GM19238 (cell line): Measurements from ENCODE around the gene TMEM35B.
"Not testable (repeated sequence)": the region's sequence is repeated elsewhere in the genome, so short reads cannot be mapped to it uniquely, and the experiment has no call there.

Experiments used
- DNase-seq: peaks from one replicate; pipeline ENCODE4 v3.0.0; 2011; ENCODE audit warnings: low spot score; ENCODE audit not compliant: insufficient read length

The TMEM35B gene

DNA sequence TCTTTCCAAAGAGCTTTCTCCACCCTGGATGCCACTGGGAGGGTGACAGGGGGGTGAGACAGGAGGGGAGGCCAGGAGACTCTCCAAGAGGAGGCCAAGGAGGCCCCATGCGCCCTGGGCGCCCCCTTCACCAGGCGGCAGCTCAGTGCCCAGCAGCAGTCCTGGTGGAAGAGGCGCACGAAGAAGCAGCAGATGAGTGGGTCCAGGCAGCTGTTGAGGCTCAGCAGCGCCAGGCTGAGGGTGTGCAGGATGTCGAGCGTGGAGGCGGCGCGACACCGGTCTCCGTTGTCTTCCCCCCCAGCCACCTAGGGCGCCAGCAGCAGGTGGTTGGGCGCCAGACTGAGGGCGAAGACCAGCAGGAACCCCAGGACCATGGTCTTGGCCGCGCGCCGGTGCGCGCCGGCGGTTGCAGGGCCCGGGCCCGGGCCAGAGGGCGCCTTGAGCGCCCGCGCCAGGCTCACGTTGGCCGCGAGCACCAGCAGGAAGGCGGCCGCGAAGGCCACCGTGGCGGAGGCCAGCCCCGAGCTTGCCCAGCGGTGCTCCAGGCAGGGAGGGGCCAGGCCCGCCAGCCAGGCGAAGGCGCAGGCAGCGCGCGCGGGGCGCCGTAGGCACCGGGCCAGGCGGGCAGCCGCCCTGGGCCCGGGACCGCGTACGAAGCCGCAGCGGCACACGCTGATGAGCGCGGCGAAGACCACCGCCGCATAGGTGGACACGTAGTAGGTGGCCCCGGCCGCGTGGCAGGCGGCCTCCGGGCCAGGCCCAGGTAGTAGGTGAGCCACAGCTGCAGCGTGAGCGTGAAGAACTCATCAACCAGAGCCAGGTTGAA lies 8.6 kb downstream of the TMEM35B start:
- no peak for DNase-seq

DNA sequence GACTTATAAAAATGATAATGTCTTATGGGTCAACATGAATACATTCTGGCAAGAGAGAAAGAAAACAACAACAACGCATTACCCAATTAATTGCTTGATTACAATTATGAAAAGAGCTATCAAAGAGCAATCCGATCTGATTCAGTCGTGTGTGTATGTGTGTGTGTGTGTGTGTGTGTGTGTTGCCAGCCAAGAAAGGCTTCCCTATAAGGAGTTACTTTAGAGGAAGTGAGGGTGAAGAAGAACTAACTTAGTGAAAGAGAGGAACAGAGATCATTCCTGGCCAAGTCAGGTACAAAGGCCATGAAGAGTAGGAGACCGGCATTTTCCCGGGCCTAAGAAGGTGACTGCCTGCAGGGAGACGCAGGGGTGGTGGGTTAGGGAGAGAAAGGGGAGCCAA lies 9.4 kb downstream of the TMEM35B start:
- no peak for DNase-seq

- no peak for DNase-seq
These were observed 9.8 kb downstream of the TMEM35B start for GRCh38 chr1:34975338-34975737.

DNA sequence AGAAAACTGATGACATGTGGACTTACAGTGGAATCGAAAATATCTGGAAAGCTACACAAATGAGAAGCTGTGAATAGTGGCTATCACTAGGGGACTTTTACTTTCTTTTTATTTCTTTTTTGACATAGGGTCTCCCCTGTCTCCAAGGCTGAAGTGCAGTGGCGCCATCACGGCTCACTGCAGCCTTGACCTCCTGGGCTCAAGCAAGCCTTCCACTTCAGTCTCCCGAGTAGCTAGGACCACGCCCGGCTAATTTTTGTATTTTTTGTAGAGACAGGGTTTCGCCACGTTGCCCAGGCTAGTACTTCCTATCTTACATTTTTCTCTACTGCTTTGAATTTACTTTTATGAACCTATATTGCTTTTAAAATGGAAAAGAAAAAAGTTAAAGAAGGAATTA lies 10.5 kb downstream of the TMEM35B start:
- no peak for DNase-seq

- DNase-seq: no peak
These were observed 11.8 kb downstream of the TMEM35B start for GRCh38 chr1:34973326-34973725.

DNA sequence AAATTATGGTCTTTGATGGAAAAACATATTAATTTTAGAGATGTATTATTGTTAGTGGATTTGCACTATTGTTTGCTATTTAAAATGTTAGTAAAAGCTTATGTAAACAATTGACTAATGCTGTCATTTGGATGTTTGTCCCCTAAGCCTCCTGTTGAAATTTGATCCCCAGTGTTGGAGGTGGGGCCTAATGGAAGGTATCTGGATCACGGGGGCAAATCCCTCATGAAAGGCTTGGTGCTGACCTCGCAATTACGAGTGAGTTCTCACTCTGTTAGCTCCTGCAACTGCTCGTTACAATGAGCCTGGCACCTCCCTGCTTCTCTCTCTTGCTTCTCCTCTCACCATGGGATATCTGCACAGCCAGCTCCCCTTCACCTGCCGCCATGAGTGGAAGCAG lies 14.3 kb downstream of the TMEM35B start:
- no peak for DNase-seq

DNA sequence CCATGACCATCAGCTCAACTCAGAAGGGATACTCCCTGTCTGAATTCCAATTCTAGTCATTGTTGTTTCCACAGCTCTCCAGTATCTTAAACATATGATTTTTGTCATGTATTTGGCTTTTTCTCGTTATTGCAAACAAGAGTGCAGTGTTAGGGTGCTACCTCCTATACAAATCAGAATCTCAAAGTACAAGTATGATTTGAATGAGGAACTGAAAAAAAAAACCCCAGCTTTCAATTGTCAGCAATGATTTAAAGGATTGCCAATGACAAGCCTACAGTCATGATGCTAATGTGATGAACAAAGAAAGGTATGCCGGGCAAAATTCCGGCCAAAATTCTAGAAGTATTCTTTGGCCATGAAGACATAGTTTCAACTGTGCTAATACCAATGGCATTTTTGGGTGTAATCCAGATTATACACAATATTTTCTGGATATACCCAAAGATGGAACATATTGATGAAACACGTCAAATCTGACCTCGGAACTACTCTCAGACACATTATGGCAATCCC lies 14.9 kb downstream of the TMEM35B start:
- DNase-seq: no peak

DNA sequence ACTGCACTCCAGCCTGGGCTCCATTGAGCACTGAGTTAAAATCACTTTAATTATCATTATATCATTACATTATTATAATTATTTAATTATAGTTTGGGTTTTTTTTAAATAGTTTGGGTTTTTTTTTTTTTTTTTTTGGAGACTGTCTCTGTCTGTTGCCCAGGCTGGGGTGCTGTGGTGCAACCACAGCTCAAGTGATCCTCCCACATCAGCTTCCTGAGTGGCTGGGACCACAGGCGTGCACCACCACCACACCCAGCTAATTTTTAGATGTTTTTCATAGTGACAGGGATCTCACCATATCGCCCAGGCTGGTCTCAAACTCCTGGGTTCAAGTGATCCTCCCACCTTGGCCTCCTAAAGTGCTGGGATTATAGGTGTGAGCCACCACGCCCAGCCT lies 16.9 kb downstream of the TMEM35B start:
- not testable (repeated sequence) for DNase-seq

DNA sequence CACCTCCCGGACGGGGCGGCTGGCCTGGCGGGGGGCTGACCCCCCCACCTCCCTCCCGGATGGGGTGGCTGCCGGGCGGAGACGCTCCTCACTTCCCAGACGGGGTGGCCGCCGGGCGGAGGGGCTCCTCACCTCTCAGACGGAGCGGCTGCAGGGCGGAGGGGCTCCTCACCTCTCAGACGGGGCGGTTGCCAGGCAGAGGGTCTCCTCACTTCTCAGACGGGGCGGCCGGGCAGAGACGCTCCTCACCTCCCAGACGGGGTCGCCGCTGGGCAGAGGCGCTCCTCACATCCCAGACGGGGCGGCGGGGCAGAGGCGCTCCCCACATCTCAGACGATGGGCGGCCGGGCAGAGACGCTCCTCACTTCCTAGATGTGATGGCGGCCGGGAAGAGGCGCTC lies 17.5 kb downstream of the TMEM35B start:
- not testable (repeated sequence) for DNase-seq

GRCh38 chr1:34965597-34965996 lies 19.6 kb downstream of the TMEM35B start:
- DNase-seq: no peak

DNA sequence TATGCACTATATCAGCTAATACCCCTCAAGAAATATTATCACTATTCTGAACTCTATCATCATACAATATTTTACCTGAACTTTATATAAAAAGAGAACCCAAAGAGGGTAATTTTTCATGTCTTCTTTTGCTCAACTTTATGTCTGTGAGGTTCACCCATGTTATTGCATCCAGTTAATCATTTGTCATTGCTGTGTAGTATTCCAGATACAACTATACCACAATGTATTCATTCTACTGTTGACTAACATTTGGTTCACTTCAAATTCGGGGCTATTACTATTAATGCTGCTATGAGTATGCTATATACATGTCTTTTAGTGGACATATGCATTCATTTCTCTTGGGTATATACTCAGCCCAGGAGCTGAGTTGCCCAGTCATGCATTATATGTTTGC lies 34.7 kb downstream of the TMEM35B start:
- DNase-seq: no peak

DNA sequence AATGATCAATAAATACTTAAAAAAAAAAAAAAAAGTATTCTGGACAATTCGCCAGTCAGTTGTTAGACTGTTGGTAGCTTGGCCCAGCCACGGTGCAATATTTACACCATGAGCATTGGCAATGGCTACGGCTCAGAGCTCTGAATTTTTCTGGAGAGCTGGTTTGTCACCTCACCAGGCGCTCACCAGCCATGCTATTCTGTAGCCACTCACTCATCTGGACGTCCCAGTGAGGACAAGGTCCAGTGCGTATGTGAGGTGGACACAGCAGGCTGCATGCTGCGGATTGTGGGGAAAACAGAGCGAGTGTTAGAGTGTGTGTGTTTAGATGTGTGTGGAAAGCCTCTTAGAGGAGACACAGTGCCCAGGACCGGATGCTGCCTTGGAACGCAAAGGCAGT lies 36.4 kb downstream of the TMEM35B start:
- DNase-seq: not testable (repeated sequence)

GRCh38 chr1:34947641-34948314 lies 37.4 kb downstream of the TMEM35B start:
- DNase-seq: not testable (repeated sequence)

DNA sequence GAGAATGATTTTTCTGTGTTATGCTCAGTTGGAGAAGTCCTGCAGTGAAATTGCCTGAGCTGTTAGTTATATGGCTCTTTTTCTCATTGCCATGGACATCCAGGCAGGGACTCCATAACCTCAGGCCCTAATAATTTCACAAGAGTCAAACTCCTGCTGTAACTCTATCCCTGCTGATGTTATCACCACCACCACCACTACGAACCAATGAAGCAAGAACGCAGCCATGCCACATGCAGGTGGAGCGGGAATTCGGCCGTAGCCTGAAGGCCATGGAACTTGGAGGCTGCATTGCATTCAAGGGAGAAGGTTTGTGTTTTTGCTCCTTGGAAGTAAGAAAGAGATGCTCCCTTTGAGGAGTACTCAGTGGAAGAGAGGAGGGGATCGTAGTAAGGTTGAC lies 38.9 kb downstream of the TMEM35B start:
- no peak for DNase-seq

DNA sequence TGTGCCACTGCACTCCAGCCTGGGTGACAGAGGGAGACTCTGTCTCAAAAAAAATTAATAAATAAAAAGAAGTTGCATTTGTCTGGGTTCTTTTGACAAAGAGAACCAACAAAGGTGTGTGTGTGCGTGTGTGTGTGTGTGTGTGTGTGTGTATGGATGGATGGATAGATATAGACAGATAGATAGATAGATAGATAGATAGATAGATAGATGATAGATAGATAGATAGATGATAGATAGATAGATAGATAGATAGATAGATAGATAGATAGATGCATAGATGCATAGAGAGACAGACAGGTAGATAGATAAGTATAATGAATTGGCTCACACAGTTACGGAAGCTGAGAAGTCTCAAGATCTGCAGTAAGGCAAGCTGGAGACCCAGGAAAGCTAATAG lies 43.3 kb downstream of the TMEM35B start:
- DNase-seq: not testable (repeated sequence)
